Right lobe of liver (tissue), 6 donors: ENCODE results near the gene TRIO. TPM values are rescaled to one million over a fixed set of nuclear protein-coding genes. Genes with fewer than 3 reads are reported as not detected.
A peak's percentile ranks its signal among the peaks of the same experiment; 100 is the strongest.

Source experiments
- ATAC-seq, 4 donors: fragments of 200-7000 bp; cut with Tn5 transposase; one replicate each; pipeline ENCODE4 v1.9.1; 2020; ENCODE audit warnings: mild to moderate bottlenecking in 4 of 4, moderate library complexity in 4 of 4
- DNase-seq, 3 donors: peaks; one replicate each; pipeline ENCODE4 v3.0.0-alpha.2; 2020
- H3K27ac ChIP-seq, 3 donors: fragments of 200-600 bp; one replicate each; pipeline ENCODE4 v1.8.0; 2022
- H3K27me3 ChIP-seq, 2 donors: fragments of 200-600 bp; one replicate each; pipeline ENCODE4 v1.8.0; 2022
- H3K36me3 ChIP-seq, 4 donors: fragments of 200-600 bp; sonication (generic) in 1 of 4; one replicate each; pipeline versions ENCODE4 v1.5.1 to v1.8.0; 2017 to 2022; ENCODE audit warnings: control low read depth in 1 of 4
- H3K4me1 ChIP-seq, 4 donors: fragments of 200-600 bp; sonication (generic) in 1 of 4; one replicate each; pipeline versions ENCODE4 v1.5.1 to v1.8.0; 2017 to 2022; ENCODE audit warnings: control low read depth in 1 of 4
- H3K4me3 ChIP-seq, 3 donors: fragments of 200-600 bp; one replicate each; pipeline ENCODE4 v1.8.0; 2022
- H3K9me3 ChIP-seq, 4 donors: fragments of 200-600 bp; sonication (generic) in 1 of 4; one replicate each; pipeline versions ENCODE4 v1.5.1 to v1.8.0; 2017 to 2022; ENCODE audit warnings: control low read depth in 1 of 4
- POLR2A ChIP-seq: fragments of 450-650 bp; IDR thresholded peaks from one replicate; pipeline ENCODE4 v1.6.1; 2017; ENCODE audit warnings: antibody characterized with exemption, mild to moderate bottlenecking
- WGBS: methylation state at CpG from one replicate; pipeline ENCODE4 v1.1.6; 2018; ENCODE audit warnings: low coverage, low lambda C conversion rate; ENCODE audit not compliant: insufficient coverage; ENCODE audit errors: missing lambda C conversion rate; 5-methylcytosine and 5-hydroxymethylcytosine counted together
- intact Hi-C, 2 donors: fragments of 100-400 bp; cut with DNase I; formaldehyde crosslinking; loops; one replicate each; pipeline versions ENCODE4 v1.11.2 to v1.14.1; 2022
- total RNA-seq, 6 experiments: library from RNA; depleted of rRNA in 2 of 6; stranded (reverse); fragments of >200 nt in 2 of 6; fragmentation: NEBNext Ultra II Directional in 3 of 6; extraction: Animal tissue kit (Norgen Biotek cat#: 25700) in 3 of 6; gene quantifications; one replicate each; pipeline versions ENCODE4 v1.1.0 to v1.2.4, GENCODE V29; 2016 to 2023
- TF ChIP-seq, protein P1 (sequence below), 4 donors: fragments of 200-600 bp in 3 of 4; fragments of 450-650 bp in 1 of 4; IDR thresholded peaks; one replicate each; pipeline versions ENCODE4 v1.5.1 to v1.8.0; 2016 to 2022; ENCODE audit warnings: antibody characterized with exemption in 4 of 4, mild to moderate bottlenecking in 2 of 4
- donor health status: DM: no; HTN: yes; CAD: no.
- donor health status: DM: no; HTN: no; CAD: no.
- donor health status: DM: no; HTN: no; CAD: no.
- donor health status: DM: no; HTN: yes; CAD: no.
- donor health status: DM: no; HTN: yes; CAD: no.

Gene TRIO
- total RNA-seq, 6 experiments from 2014 or later, result 34.7 to 63.5 (median 50.2) TPM

DNA sequence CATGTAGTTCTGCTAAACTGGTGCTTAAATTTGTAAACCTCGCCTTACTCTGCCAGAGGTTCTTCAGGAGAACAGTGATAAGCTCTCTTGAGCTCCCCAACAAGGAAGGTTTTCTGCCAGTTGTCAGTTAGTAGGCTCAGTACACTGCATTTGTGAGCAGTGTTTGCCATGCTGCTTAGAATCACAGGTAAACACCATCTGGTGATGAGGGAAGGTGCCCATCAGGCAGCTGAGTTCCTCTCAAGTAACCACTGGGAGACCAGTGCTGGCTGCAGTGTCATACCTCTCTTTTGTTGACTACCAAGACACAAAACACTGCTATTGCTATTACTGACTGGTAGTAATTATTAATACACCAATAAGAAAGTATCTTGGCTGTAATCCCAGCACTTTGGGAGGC is 252.3 kb downstream of the TRIO start:
- intact Hi-C loops, result loop anchor here in 1 of 2 donors (5.0 kb wide), 1 partner anchor 252 kb away; no protein-coding TSS in a partner anchor

DNA sequence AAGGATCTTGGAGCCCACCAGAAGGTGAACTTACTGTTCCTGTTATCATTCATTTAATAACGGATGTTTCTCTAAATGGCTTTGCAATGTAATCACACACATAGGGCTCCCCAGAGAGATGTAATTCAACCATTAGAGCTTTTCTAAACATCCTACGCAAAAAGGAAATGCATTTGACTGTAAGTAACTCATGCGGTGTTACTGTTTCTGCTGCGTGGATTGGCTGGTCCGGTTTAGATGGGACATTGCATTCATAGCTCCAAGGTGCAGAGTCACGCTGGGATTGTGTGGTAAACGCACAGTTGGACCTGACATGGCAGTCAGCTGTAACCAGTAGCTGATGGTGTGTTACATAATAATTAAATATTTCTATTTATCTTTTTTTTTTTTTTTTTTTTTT is 252.9 kb downstream of the TRIO start:
- no peaks in the 10 kb centered on the region for H3K4me1 ChIP-seq
- no peaks in the 10 kb centered on the region for H3K27me3 ChIP-seq
- intact Hi-C loops, result loop anchor here in 1 of 2 donors (5.0 kb wide), 1 partner anchor 251 kb away; no protein-coding TSS in a partner anchor
- no peak for ATAC-seq
- WGBS, result 86% methylated on average over 6 of the region's 7 CpGs
- no peak overlapping the region for H3K27ac ChIP-seq
- TF ChIP-seq, protein P1, sequence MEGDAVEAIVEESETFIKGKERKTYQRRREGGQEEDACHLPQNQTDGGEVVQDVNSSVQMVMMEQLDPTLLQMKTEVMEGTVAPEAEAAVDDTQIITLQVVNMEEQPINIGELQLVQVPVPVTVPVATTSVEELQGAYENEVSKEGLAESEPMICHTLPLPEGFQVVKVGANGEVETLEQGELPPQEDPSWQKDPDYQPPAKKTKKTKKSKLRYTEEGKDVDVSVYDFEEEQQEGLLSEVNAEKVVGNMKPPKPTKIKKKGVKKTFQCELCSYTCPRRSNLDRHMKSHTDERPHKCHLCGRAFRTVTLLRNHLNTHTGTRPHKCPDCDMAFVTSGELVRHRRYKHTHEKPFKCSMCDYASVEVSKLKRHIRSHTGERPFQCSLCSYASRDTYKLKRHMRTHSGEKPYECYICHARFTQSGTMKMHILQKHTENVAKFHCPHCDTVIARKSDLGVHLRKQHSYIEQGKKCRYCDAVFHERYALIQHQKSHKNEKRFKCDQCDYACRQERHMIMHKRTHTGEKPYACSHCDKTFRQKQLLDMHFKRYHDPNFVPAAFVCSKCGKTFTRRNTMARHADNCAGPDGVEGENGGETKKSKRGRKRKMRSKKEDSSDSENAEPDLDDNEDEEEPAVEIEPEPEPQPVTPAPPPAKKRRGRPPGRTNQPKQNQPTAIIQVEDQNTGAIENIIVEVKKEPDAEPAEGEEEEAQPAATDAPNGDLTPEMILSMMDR (IDR thresholded peaks at IDR 0.05), result no peak
- no peak for TF ChIP-seq POLR2A
- H3K4me3 ChIP-seq, result no peak overlapping the region
- H3K36me3 ChIP-seq, result peaks cover 0 to 52% (median 9%) of the 10 kb centered on the region in 4 donors
- no peak for DNase-seq
- H3K9me3 ChIP-seq, result no peaks in the 10 kb centered on the region

More for the DNA sequence above, 252.3 kb downstream of the TRIO start:
- no peaks in the 10 kb centered on the region for H3K9me3 ChIP-seq
- no peak for DNase-seq
- no peak overlapping the region for H3K4me3 ChIP-seq
- no peaks in the 10 kb centered on the region for H3K4me1 ChIP-seq
- 100% methylated on average over 1 of the region's 1 CpG for WGBS
- peaks cover 0 to 54% (median 12%) of the 10 kb centered on the region in 4 donors for H3K36me3 ChIP-seq
- no peak overlapping the region for H3K27ac ChIP-seq
- TF ChIP-seq, protein P1 (IDR thresholded peaks at IDR 0.05), result no peak
- no peak for TF ChIP-seq POLR2A
- no peaks in the 10 kb centered on the region for H3K27me3 ChIP-seq
- no peak for ATAC-seq

GRCh38 chr5:14396737-14397136 is 253.6 kb downstream of the TRIO start:
- H3K27me3 ChIP-seq, result no peaks in the 10 kb centered on the region
- H3K4me1 ChIP-seq, result no peaks in the 10 kb centered on the region
- no peak overlapping the region for H3K4me3 ChIP-seq
- WGBS, result 81% methylated on average over 5 of the region's 5 CpGs
- no peak overlapping the region for H3K27ac ChIP-seq
- H3K36me3 ChIP-seq, result peaks cover 0 to 45% (median 7%) of the 10 kb centered on the region in 4 donors
- ATAC-seq (no peak), DNase-seq (no peak)
- intact Hi-C loops, result loop anchor here in 1 of 2 donors (5.0 kb wide), 1 partner anchor 251 kb away; no protein-coding TSS in a partner anchor
- no peak for TF ChIP-seq POLR2A
- TF ChIP-seq, protein P1 (IDR thresholded peaks at IDR 0.05), result no peak
- H3K9me3 ChIP-seq, result no peaks in the 10 kb centered on the region

- peaks cover 0 to 40% (median 7%) of the 10 kb centered on the region in 4 donors for H3K36me3 ChIP-seq
- ATAC-seq (peak in 2 of 4 donors; percentile 19 to 69), DNase-seq (no peak)
- H3K9me3 ChIP-seq, result no peaks in the 10 kb centered on the region
- H3K4me3 ChIP-seq, result no peak overlapping the region
- no peak for TF ChIP-seq POLR2A
- TF ChIP-seq, protein P1 (IDR thresholded peaks at IDR 0.05), result no peak
- 73% methylated on average over 2 of the region's 3 CpGs for WGBS
- H3K4me1 ChIP-seq, result no peaks in the 10 kb centered on the region
- H3K27ac ChIP-seq, result no peak overlapping the region
- intact Hi-C loops, result loop anchor here in 1 of 2 donors (5.0 kb wide), 1 partner anchor 250 kb away; no protein-coding TSS in a partner anchor
- H3K27me3 ChIP-seq, result no peaks in the 10 kb centered on the region
Observed at GRCh38 chr5:14397717-14398116, 254.6 kb downstream of the TRIO start.
